ENCODE results near the gene DDB1.

The DDB1 gene

DNA sequence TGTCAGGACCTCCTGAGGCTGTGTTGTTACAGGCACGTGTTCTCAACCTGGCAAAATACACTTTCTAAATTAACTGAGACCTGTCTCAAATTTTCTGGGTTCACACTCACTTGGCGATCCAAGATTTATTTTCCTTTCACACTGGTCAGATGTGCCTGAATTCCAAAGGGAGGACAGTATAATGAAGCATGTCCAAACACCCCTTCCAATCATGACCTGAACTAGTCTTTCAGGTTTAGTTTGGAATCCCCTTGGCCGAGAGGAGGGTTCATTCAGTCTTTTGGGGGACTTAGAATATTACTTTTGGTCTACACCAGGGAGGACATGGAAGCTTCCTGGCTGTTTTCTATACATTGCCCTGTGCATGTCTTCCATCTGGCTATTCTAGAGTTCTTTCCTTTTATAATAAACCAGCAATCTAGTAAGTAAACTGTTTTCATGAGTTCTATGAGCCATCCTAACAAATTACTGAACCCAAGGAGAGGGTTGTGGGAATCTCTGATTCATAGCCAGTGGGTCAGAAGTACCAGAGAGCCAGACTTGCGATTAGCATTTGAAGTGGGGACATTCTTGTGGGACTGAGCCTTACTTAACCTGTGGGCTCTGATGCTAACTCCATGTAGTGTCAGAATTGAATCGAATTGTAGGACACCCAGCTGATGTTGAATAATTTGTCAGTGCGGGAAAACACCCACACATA is 44.7 kb upstream of the DDB1 start:
- TF ChIP-seq, protein P1, sequence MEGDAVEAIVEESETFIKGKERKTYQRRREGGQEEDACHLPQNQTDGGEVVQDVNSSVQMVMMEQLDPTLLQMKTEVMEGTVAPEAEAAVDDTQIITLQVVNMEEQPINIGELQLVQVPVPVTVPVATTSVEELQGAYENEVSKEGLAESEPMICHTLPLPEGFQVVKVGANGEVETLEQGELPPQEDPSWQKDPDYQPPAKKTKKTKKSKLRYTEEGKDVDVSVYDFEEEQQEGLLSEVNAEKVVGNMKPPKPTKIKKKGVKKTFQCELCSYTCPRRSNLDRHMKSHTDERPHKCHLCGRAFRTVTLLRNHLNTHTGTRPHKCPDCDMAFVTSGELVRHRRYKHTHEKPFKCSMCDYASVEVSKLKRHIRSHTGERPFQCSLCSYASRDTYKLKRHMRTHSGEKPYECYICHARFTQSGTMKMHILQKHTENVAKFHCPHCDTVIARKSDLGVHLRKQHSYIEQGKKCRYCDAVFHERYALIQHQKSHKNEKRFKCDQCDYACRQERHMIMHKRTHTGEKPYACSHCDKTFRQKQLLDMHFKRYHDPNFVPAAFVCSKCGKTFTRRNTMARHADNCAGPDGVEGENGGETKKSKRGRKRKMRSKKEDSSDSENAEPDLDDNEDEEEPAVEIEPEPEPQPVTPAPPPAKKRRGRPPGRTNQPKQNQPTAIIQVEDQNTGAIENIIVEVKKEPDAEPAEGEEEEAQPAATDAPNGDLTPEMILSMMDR (IDR thresholded peaks at IDR 0.05; ENCODE audit: low read depth, low read length, poor library complexity, severe bottlenecking), result no peak
- no peak for TF ChIP-seq EZH2phosphoT487 (IDR thresholded peaks at IDR 0.05; ENCODE audit: borderline replicate concordance, low read length)
- H3K9me3 ChIP-seq (ENCODE audit: control insufficient read depth, insufficient read depth, low read length), result no peaks in the 10 kb centered on the region
- no peaks in the 10 kb centered on the region for H3K9me2 ChIP-seq (replicated peaks; ENCODE audit: control insufficient read depth, low read length)
- no peaks in the 10 kb centered on the region for H3K79me2 ChIP-seq (ENCODE audit: control insufficient read depth, low read length)
- H3K4me3 ChIP-seq (ENCODE audit: low read length), result no peak overlapping the region
- no peak overlapping the region for H3K4me2 ChIP-seq (ENCODE audit: low read length)
- H3K36me3 ChIP-seq (ENCODE audit: control insufficient read depth, low read length), result peaks cover 14% of the 10 kb centered on the region
- H3F3A ChIP-seq (ENCODE audit: control insufficient read depth, insufficient read depth), result no peaks in the 10 kb centered on the region
- H3K4me1 ChIP-seq (ENCODE audit: control insufficient read depth, low read length), result no peaks in the 10 kb centered on the region
- no peaks in the 10 kb centered on the region for H4K20me1 ChIP-seq (ENCODE audit: control insufficient read depth, insufficient read depth, low read depth, low read length)
- no peaks in the 10 kb centered on the region for H3K27me3 ChIP-seq (ENCODE audit: control insufficient read depth, low read length)
- H3K27ac ChIP-seq (ENCODE audit: low read depth, low read length), result no peak overlapping the region

GRCh38 chr11:61375761-61376108 is 42.8 kb upstream of the DDB1 start:
- H3F3A ChIP-seq (ENCODE audit: control insufficient read depth, insufficient read depth), result 0 out of 2 replicates have a peak, but pooled peaks cover 5% of the 10 kb centered on the region
- H4K20me1 ChIP-seq (ENCODE audit: control insufficient read depth, insufficient read depth, low read depth, low read length), result no peaks in the 10 kb centered on the region
- no peak overlapping the region for H3K4me2 ChIP-seq (ENCODE audit: low read length)
- no peak overlapping the region for H3K27ac ChIP-seq (ENCODE audit: low read depth, low read length)
- no peak overlapping the region for H3K4me3 ChIP-seq (ENCODE audit: low read length)
- H3K27me3 ChIP-seq (ENCODE audit: control insufficient read depth, low read length), result no peaks in the 10 kb centered on the region
- H3K9me2 ChIP-seq (replicated peaks; ENCODE audit: control insufficient read depth, low read length), result no peaks in the 10 kb centered on the region
- TF ChIP-seq, protein P1 (IDR thresholded peaks at IDR 0.05; ENCODE audit: low read depth, low read length, poor library complexity, severe bottlenecking), result no peak
- TF ChIP-seq EZH2phosphoT487 (IDR thresholded peaks at IDR 0.05; ENCODE audit: borderline replicate concordance, low read length), result no peak
- no peaks in the 10 kb centered on the region for H3K79me2 ChIP-seq (ENCODE audit: control insufficient read depth, low read length)
- peaks cover 5% of the 10 kb centered on the region; the same call in 1 of the 2 replicates for H3K9me3 ChIP-seq (ENCODE audit: control insufficient read depth, insufficient read depth, low read length)
- H3K4me1 ChIP-seq (ENCODE audit: control insufficient read depth, low read length), result no peaks in the 10 kb centered on the region
- H3K36me3 ChIP-seq (ENCODE audit: control insufficient read depth, low read length), result peaks cover 23% of the 10 kb centered on the region

DNA sequence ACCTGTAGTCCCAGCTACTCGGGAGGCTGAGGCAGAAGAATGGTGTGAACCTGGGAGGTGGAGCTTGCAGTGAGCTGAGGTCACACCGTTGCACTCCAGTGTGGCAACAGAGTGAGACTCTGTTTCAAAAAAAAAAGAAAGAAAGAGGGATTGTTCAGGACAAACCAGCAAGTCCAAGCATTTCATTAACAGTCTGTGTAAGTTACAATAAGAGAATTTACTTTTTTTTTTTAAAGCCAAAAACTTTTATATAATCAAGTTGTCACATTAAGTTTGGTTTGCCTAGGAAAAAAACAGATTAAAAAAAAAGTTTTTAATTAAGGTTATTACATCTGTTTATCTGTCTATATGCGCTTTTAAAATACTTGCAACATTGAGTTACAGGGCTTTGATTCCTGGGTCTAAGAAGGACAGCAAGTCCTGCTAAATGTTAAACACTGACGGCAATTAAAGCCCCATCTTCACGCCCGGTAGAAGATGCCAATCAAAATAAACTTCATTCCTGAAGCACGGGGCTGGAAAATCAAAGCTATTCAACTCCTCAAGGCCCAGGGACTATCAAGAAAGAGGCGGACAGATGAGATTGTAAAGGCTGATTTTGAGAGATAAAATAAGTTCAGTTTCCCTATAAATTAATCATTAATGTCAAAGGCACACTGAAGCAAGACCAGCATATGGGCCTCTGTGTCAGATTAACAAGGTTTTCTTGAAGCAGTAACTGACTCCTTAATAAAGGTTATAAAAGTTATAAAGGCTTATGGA is 39.9 kb upstream of the DDB1 start:
- Histone ChIP-seq H3K4me3 (ENCODE audit: low read length) (no peak overlapping the region), H3K4me1 (ENCODE audit: control insufficient read depth, low read length) (no peaks in the 10 kb centered on the region), H3K9me3 (ENCODE audit: control insufficient read depth, insufficient read depth, low read length) (peaks cover 5% of the 10 kb centered on the region; the same call in 1 of the 2 replicates), H3K36me3 (ENCODE audit: control insufficient read depth, low read length) (peaks cover 50% of the 10 kb centered on the region), H3K4me2 (ENCODE audit: low read length) (no peak overlapping the region), H3K9me2 (replicated peaks; ENCODE audit: control insufficient read depth, low read length) (no peaks in the 10 kb centered on the region), H3K27ac (ENCODE audit: low read depth, low read length) (no peak overlapping the region), H3F3A (ENCODE audit: control insufficient read depth, insufficient read depth) (0 out of 2 replicates have a peak, but pooled peaks cover 5% of the 10 kb centered on the region), H4K20me1 (ENCODE audit: control insufficient read depth, insufficient read depth, low read depth, low read length) (no peaks in the 10 kb centered on the region), H3K79me2 (ENCODE audit: control insufficient read depth, low read length) (no peaks in the 10 kb centered on the region), H3K27me3 (ENCODE audit: control insufficient read depth, low read length) (no peaks in the 10 kb centered on the region)
- no peak for TF ChIP-seq EZH2phosphoT487 (IDR thresholded peaks at IDR 0.05; ENCODE audit: borderline replicate concordance, low read length)
- TF ChIP-seq, protein P1 (IDR thresholded peaks at IDR 0.05; ENCODE audit: low read depth, low read length, poor library complexity, severe bottlenecking), result no peak
